COR-L47 (cell line): ENCODE results near the gene ZNF180.
"Not testable (repeated sequence)": the region's sequence is repeated elsewhere in the genome, so short reads cannot be mapped to it uniquely, and the experiment has no call there.

Experiments
- DNase-seq: peaks from one replicate; lab custom pipeline; 2025; lab: John Stamatoyannopoulos, UW

The ZNF180 gene

DNA sequence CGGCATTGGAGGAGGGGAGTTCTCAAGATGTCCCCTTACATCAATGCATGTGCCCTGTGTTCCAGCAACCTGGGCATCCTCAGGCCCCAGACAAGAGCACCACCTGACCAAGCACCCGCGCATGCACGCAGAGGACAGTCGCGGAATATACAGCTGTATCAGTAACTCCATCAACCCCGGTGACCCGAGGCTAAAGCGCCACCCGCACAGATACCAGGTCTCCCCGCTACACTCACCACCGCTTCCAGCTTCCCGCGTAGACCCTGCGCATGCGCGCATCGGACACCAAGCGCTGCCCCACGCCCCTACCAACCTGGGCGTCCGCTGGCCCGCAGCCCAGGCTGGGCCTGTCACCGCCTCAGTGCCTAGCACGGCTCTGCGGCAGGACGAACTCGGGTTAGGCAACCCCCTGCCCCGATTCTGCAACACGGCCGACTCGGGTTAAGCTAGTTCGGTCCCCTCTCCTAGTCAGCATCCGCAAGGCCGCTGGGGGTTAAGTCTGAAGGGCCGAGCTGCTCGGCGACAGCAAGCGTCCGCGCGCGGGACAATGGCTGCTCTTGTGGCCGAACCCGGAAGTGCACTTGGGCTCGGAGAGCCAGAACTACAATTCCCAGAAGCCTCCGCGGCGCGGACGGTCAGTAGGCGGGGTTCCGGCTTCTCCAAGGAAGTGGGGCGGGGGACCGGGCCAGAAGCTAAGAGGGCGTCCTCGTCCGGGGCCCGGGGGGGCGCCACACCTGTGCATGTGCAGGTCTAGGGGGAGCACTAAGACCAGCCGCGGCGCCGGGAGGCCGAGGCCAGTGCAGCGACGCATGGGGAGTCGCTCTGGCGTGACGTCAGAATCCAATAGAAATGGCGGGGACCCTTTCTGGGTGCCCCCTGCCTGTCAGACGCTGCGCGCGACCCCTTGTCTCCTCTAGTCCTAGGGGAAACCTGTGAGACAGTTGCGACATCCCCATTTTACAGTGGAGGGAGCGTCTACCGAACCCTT lies at the start of gene ZNF180:
Gene ZNF180, minus strand, starts transcription at position 561 of the 988 bp plus-strand sequence. CDS start 3,188 bp downstream, outside the sequence.
- DNase-seq = peak; percentile 99

DNA sequence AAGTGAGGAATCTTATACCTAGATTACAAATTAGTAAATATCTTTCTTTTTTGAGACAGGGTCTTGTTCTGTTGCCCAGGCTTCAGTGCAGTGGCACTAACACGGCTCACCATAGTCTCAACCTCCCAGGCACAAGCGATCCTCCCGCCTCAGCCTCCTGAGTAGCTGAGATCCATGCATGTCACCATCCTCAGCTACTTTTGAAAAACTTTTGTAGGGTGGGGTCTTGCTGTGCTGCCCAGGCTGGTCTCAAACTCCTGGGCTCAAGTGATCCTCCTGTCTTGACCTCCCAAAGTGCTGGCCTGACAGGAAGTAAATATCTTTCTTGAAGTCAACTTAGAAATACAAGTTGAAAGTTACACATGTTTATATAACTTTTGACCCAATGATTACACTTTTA lies 49.2 kb upstream of the ZNF180 start:
- no peak for DNase-seq

DNA sequence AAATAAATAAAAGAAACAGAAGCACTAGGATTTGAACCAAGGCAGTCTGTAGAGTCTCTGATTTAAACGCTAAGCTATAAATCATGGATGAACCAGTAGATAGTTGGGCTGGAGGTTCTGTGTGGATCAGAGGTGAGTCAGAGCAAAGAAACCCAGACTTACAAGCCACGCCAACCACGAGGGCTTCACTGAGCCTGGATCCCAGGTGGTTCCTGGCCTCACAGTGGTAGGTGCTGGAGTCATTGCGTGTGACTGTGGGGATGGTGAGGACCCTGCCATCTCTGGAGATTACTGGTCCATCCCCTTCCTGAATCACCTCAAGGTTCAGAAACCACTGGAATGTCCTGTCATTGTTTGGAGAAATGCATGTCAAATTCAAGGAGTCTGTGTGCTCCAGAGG lies 48.4 kb upstream of the ZNF180 start:
- no peak for DNase-seq

DNA sequence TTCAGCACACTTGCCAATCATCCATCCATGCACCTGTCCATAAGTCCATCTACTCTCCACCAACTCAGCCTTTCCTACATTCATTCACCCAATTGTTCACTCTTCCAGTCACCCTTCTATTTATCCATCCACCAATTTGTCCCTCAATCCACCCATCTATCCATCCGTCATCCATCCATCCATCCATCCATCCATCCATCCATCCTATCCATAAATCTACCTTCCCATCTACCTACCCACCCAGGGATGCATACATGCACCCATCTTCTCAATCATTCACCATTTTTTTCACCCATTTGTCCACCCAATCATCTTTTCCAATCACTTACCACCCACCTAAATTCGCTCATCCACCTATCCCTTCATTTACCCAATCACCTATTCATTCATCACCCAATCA lies 43.7 kb upstream of the ZNF180 start:
- no peak for DNase-seq

DNA sequence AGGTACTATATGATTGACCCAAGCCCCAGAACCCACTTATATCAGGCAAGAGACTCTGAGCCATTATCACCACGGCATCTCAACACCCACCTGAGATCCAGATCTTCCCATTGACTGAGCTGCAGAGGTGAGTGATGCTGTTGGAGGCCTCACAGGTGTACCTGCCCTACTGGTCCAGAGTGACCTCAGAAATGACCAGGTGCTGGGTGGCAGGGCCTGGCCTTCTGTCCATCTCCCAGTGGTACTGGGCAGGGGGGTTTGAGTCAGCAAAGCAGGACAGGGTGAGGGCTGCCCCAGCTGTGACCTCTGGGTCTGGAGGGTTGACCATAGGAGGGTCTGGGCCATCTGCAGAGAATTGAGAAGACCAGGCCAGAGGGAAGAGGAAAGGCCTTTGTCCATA lies 42.3 kb upstream of the ZNF180 start:
- no peak for DNase-seq

DNA sequence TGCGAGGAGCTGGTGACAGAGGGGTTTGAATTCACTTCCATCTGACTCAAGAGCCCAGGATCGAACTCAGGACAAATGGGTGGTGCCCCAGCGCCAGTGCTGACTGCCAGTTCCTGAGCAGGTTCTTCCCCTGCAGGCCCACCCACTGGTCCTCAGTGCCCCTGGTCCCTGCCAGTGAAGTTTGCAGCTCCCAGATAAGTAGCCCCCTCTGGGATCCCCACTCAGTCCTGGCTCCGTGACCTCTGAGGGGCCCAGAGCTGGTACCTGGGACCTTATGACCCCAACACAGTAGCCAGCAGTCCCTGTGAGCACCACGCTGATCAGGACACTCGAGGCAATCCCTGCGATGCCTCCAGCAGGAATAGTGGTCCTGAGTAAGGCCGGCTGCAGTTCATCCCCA lies 40.4 kb upstream of the ZNF180 start:
- no peak for DNase-seq

DNA sequence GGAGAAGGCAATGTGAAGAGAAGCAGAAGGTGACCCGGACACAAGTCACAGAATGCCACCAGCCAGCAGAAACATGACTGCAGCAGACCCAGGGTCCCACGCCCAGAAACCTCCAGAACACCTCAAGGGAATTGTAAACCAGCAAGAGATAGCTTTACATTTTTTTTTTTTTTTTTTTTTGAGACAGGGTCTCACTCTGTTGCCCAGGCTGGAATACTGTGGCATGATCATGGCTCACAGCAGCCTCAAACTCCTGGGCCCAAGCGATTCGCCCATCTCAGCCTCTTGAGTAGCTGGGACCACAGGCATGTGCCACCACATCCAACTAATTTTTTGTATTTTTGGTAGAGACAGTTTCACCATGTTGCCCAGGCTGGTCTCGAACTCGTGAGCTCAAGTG lies 39.7 kb upstream of the ZNF180 start:
- no peak for DNase-seq

DNA sequence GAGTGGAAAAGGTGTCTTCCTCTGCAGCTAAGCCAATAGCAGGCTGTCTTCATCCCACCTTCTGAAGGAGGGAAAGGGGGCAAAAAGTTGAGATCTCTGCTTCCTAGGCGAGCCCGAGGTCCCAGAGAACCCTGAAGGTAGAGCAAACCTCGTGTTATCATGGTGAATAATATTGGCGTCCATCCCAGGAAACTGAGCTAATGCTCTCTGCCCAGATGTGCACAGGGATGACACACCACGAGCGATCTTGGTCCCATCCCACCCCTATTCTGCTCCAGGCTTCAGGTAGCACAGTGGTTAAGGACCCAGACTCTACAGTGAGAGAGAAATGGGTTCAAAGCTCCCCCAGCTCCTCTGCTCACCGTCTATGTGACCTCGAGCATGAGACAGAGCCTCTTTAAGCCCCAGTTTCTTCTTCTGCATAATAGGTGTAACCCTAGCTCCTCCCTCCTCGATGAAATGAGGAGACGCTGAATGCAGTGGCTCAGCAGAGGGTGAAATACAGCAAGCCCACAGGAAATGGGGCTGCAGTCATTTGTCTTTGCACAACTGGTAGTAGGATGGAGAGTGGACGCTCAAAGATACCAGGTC lies 39.0 kb upstream of the ZNF180 start:
- no peak for DNase-seq

DNA sequence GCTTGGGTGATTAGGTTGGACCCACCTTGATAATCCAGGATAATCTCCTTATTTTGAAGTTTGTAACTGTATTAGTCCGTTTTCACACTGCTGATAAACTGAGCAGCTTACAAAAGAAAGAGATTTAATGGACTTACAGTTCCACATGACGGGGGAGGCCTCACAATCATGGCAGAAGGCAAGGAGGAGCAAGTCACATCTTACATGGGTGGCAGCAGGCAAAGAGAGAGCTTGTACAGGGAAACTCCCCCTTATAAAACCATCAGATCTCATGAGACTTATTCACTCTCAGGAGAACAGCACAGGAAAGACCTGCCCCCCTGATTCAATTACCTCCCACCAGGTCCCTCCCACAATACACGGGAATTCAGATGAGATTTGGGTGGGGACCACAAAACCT lies 35.0 kb upstream of the ZNF180 start:
- not testable (repeated sequence) for DNase-seq

DNA sequence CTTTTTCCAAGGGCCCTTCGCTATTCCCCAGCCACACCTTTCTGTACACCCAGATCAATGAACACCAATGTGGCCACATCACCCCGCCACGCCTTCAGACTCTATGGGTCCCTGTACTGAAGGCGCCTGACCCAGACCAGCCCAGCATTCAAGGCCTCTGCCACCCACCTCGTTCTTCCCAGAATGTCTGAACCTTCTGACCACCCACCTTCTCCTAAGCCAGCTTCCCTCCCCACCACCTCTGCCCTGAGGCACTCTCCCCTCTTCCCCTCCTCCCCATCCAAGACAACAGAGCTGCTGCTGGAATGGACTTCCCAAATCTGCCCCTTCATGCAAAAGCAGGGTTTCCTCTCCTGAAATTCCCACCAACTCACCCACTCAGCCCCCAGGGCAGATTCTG lies 32.5 kb upstream of the ZNF180 start:
- DNase-seq = no peak

DNA sequence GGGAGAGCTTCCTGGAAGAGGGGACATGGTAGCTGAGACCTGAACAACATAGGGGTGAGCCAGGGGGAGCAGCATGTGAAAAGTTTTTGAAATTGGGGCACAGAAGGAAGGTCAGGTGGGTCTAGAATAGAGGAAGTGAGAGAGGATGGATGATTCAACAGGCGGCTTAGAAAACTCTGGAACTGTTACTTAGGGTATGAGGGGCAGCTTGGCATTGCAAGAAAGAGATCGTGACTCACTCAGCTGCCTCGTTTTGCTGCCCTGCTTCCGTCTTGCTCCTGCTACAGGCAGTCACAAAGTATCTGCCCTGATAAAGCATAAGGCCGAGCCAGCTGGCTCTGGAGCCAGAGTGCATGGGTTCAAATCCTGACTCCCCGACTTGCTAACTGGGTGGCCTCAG lies 30.5 kb upstream of the ZNF180 start:
- DNase-seq = no peak

DNA sequence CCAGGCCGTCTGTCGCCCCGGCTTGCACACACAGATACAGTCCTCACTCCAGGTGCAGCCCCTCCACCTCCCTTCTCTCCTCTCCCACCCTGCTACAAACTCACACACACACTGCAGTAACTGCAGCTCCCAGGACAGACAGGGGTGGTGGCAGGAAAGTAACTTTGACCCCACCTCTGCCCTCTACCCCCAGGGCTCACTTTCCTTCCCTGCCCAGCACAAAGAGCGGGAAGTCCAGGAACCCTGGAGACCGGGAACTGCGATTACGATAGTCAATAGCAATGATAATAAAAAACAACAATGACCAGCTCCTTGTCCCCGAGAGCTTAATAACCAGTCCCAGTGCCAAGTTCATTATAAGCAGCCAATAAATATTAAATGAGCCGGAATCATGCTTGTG lies 29.2 kb upstream of the ZNF180 start, which contains the start of gene CEACAM20:
Gene CEACAM20, minus strand, starts transcription at position 140 of the 400 bp plus-strand sequence. CDS start 166 bp downstream, outside the sequence.
- DNase-seq = no peak

DNA sequence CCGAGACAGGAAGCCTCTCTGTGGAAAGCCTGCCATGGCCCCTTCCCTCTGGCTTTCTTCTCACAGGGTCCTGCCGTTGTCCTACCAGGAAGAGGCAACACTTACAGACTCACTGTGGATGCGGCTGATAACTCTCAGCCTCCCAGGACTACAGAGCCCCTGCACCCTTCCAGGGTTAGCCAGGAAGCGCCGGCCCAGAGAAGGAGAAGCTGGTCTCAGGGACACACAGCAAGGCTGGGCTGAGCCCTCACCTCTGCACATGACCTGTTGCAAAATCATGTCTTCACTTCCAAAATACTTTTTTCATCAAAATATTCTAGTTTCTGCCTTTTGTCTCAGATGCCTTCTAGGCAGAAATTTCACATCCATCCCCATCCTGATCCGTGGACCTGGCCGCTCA lies 27.2 kb upstream of the ZNF180 start:
- DNase-seq = no peak

DNA sequence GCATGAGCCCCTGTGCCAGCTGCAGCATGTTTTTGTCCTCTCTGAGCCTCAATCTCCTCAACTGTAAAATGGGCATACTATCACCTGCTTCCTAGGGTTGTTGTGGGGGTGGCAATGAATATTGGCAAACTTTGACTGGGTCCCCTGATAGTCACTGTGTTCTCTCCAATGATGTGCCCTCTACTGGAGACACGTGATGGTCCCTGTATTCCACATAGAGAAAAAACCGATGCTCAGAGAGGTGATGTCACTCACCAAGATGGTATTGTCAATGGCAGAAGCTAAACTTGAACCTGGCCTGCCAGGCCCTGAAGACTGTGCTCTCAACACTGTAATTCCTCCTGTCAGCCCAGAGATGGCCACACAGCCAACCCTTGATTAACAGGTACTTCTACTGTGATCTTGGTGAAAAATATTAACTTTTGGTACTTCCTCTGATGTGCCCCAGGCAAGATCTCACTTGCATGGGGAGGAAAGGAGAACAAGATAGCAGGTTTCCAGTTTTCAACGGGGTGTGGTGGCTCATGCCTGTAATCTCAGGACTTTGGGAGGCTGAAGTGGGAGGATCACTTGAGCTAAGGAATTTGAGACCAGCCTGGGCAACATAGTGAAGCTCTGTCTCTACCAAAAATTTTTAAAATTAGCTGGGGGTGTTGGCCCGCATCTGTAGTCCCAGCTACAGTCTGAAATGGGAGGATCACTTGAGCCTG lies 25.6 kb upstream of the ZNF180 start:
- DNase-seq = no peak

DNA sequence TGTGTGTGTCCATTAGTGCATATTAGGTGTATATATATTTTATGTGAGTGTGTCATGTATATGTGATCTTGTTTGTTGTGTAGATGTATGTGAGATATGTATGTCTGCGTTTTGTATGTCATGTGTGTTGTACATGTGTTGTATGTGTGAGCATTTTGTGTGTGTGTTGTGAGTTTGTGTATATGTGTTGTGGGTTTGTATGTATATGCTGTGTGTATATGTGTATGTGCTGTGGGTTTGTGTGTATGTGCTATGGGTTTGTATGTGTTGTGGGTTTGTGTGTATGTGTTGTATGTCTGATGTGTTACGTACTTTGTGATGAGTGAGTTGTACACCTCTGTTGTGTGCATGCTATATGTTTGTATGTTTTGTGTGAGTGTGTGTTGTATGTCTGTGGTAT lies 21.0 kb upstream of the ZNF180 start:
- no peak for DNase-seq

DNA sequence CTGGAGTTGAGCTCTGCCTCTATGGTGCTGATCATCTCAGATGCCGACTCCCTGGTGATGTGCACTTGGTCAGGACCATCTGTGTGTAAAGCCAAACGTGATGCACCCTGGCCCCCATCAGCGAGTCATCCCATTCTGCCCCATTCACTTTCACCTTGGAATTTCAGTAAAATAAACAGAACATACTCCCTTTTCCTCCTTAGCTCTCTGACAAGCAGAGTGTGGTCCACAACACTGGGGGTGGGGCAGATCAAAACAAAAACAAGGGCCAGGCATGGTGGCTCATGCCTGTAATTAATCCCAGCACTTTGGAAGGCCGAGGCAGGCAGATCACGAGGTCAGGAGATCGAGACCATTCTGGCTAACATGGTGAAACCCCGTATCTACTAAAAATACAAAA lies 16.8 kb upstream of the ZNF180 start:
- no peak for DNase-seq

DNA sequence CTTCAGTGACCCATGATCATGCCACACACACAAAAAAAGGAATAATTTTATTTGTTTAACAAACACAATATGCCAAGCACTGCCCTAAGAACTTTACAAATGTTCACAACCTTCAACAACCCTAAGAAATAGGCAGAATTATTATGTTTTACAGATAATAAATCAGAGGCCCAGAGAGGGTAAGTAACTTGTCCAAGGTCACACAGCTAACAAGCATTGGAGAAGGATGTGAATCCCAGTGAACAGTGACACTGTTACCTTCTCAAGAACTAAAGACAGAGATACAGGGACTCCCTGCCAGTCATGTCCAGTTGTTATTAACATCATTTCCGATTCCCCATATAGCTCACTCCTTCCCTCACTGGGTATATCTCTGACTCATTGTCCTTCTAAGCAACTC lies 15.6 kb upstream of the ZNF180 start:
- DNase-seq = no peak

DNA sequence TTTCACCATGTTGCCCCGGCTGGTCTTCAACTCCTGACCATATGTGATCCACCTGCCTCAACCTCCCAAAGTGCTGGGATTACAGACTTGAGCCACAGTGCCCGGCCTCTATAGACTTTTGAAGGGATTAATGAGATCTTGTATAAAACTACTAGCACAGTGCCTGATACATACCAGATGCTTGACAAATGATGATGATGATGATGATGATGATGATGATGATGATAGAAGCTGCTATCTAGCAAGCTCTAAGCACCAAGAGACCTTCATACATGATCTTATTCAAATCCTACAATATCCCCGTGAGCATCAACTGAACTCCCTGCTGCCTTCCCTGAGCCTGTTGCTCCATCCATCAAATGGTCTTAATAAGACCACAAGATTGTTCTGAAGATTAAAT lies 14.7 kb upstream of the ZNF180 start:
- no peak for DNase-seq

DNA sequence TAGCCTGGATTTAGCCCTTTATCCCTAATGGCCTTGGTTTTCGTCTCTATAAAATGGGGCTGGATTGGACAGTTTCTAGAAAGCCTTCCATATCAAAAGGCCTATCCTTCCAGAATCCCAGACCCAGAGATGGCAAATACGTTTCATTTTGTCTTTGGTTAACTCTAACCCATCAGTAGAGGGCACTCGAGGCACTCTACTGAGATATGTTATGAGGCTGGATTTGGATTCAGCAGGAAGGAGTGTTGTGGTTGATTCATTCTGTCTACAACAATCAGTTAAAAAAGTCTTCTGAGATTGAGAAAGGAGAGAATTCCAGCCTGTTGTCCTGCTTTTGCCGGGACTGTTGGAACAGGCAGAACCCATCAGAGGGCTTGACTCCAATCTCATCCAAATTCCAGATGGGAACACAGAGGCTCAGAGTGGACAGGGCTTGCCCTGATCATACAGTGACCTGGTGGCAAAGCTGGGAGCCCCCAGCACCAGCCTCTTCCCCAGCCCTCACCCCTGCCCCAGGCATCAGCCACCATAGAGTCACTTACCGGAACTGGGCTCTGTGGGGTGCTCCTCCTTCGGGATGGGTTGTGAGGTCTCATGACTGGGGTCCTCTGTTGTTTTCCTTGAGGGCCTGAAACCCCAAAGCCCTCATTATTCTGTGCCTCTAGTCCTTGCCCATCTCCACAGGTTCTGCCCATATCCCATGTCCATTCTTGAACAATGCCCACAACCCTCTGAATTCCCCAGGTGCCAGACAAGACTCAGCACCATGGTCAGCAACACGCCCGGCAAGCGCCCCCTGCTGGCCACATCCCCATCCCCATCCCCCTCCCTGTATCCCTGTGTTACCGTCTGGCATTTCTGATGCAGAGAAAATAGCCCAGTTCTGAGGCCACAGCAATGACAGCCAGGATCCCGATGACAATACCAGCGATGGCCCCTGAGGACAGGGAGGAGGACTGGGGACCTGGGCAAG lies 12.3 kb upstream of the ZNF180 start:
- DNase-seq = peak; percentile 44

DNA sequence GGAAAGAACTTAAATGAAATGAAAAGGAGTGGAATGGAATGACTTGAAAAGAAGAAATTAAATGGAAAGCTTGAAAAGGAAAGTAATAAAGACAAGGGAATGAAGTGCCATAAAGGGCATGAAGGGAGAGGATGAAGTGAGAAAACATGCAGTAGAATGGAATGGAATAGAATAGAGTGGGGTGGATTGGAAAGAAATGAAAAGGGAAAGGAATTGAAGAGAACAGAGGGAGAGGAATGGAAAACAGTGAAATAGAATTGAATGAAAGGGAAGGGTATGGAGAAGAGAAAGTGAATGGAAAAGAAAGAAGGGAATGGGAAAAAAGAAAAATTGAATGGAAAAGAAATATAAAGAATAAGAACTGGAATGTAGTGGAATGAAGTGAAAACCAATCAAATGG lies 9.2 kb upstream of the ZNF180 start:
- DNase-seq = no peak

DNA sequence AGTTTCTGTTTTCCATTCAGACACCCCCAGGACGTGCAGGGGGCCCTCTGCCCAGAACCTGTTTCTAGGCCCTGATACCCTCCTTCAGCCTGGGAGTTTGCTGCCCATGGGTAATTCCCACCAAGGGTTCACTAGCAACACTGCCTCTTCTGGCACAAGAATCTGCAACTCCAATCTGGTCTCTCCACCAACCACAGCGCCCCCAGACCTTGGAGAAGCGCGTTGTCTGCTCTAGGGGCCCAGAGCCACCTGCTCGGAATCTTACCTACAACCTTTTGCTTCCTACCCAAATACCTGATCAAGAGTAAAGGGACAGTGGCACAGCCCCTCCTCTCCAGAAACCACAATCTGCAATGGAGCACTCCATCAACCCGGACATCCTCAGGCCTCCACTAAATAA lies 763 bp downstream of the ZNF180 start:
- no peak for DNase-seq

DNA sequence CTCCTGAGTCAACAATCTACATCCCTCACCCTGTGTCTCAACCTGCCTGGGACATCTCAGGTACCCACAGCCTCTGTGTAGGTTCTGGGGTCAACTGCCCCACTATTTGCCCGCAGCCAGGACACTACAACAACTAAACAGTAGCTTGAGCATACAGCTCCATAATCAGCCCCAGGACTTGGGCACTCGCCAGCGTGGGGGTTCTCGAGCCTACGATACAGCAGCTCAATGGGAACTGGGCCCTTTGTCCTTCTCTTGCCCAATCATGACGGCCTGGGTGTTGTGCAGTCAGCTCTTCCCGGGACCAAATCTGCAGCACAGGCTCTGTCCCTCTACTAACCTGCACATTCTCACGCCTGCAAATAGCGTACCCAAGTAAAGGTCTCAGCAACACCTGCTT lies 1.3 kb downstream of the ZNF180 start:
- DNase-seq = no peak
